A673 (cell line): ENCODE data around the gene RNU1-4. TPM values are rescaled to one million over a fixed set of nuclear protein-coding genes. Genes with fewer than 3 reads are reported as not detected.
"Not testable (repeated sequence)": the region's sequence is repeated elsewhere in the genome, so short reads cannot be mapped to it uniquely, and the experiment has no call there.

Experiments used
- BruUV-seq: library from RNA; stranded (reverse); fragments of 400-500 nt; replicated peaks from 2 replicates; lab custom pipeline; 2021; lab: Mats Ljungman, UMichigan
- CTCF ChIA-PET: fragments of 300-600 bp; sonication (Branson Sonifier 250); formaldehyde crosslinking; loops from one replicate; lab custom pipeline; 2022; ENCODE audit warnings: antibody characterized with exemption; lab: Charles Lee
- POLR2A ChIA-PET: fragments of 300-600 bp; sonication (Branson Sonifier 250); formaldehyde crosslinking; loops from one replicate; lab custom pipeline; 2022; ENCODE audit warnings: antibody characterized with exemption; ENCODE audit not compliant: low non-redundant PET; lab: Charles Lee
- DNase-seq: peaks from one replicate; pipeline ENCODE4 v3.0.0-alpha.2; 2015; ENCODE audit warnings: low spot score
- H3K27ac ChIP-seq: fragments of 200-600 bp; sonication (generic); 2 replicates; pipeline ENCODE4 v1.5.1; 2016; ENCODE audit warnings: mixed run types, low read depth, mild to moderate bottlenecking, mixed read lengths, antibody characterized with exemption, low read length; ENCODE audit not compliant: poor library complexity, severe bottlenecking
- H3K27me3 ChIP-seq: fragments of 200-600 bp; sonication (generic); replicated peaks from 2 replicates; pipeline ENCODE4 v1.6.1; 2017; ENCODE audit warnings: mixed run types, low read depth, mild to moderate bottlenecking, mixed read lengths, antibody characterized with exemption, low read length; ENCODE audit not compliant: insufficient read depth, poor library complexity
- H3K36me3 ChIP-seq: fragments of 200-600 bp; sonication (generic); 2 replicates; pipeline ENCODE4 v1.6.1; 2016; ENCODE audit warnings: mixed run types, mild to moderate bottlenecking, mixed read lengths, antibody characterized with exemption, low read length; ENCODE audit not compliant: insufficient read depth, poor library complexity, severe bottlenecking
- H3K4me1 ChIP-seq: fragments of 200-600 bp; sonication (generic); 2 replicates; pipeline ENCODE4 v1.6.1; 2017; ENCODE audit warnings: mixed run types, mild to moderate bottlenecking, mixed read lengths, antibody characterized with exemption, low read length; ENCODE audit not compliant: insufficient read depth, poor library complexity, severe bottlenecking
- H3K4me3 ChIP-seq: fragments of 200-600 bp; sonication (generic); 2 replicates; pipeline ENCODE4 v1.5.1; 2016; ENCODE audit warnings: low read depth, mixed run types, mild to moderate bottlenecking, mixed read lengths, low read length; ENCODE audit not compliant: poor library complexity, severe bottlenecking
- H3K9me3 ChIP-seq: fragments of 200-600 bp; sonication (generic); 2 replicates; pipeline ENCODE4 v1.6.1; 2016; ENCODE audit warnings: mixed run types, low read depth, mild to moderate bottlenecking, mixed read lengths, antibody characterized with exemption, low read length; ENCODE audit not compliant: poor library complexity, severe bottlenecking
- intact Hi-C: fragments of 100-400 bp; cut with micrococcal nuclease; formaldehyde crosslinking; loops from one replicate; pipeline ENCODE4 v1.10.0; 2022; ENCODE audit not compliant: unreplicated experiment
- total RNA-seq: library from RNA; stranded (reverse); gene quantifications from 2 replicates; pipeline ENCODE4 v1.2.3, GENCODE V29; 2021

Gene RNU1-4
- total RNA-seq, 1 experiment from 2014 or later: 1,866 TPM

GRCh38 chr1:16710618-16711017 is 29.7 kb upstream of the RNU1-4 start:
- H3K4me3 ChIP-seq, H3K36me3 ChIP-seq, POLR2A ChIA-PET, intact Hi-C loops, H3K9me3 ChIP-seq, H3K4me1 ChIP-seq, H3K27ac ChIP-seq, DNase-seq, H3K27me3 ChIP-seq, BruUV-seq: not testable (repeated sequence)
- CTCF ChIA-PET: interaction anchor here (0.6 kb wide), 2 partner anchors 9 to 86 kb away, joined by 3 to 5 read pairs; no protein-coding TSS in a partner anchor

GRCh38 chr1:16712131-16712530 is 28.2 kb upstream of the RNU1-4 start:
- H3K9me3 ChIP-seq, H3K4me3 ChIP-seq, POLR2A ChIA-PET, H3K27ac ChIP-seq, H3K4me1 ChIP-seq, DNase-seq, H3K36me3 ChIP-seq, H3K27me3 ChIP-seq, BruUV-seq, intact Hi-C loops: not testable (repeated sequence)
- CTCF ChIA-PET: interaction anchor here (0.6 kb wide), 1 partner anchor 118 kb away, joined by 3 read pairs; no protein-coding TSS in a partner anchor

DNA sequence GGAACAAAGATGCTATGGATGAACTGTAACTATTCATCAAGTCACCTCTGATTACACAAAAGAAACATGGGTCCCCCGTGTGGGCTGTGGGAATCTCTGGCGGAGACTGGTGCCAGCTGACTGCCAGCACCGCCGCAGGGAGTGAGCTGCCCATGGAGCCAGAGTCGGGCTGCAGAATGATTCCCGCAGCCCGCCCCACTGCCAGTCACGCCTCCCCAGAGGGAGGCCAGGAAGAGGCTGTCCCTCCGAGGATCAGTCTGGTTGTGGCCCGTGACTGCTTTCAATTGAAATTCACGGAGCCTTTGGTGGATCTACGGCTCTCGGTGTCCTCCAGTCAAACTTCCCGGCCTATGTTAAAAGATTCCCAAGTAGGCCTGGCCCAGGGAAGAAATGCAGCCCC is 27.7 kb upstream of the RNU1-4 start:
- H3K27ac ChIP-seq, H3K36me3 ChIP-seq, H3K27me3 ChIP-seq, intact Hi-C loops, BruUV-seq, H3K4me1 ChIP-seq, H3K4me3 ChIP-seq, H3K9me3 ChIP-seq: not testable (repeated sequence)
- DNase-seq: peak; percentile 53
- ChIA-PET POLR2A (interaction anchor here (0.7 kb wide), 1 partner anchor 161 kb away, joined by 3 read pairs; no protein-coding TSS in a partner anchor), CTCF (interaction anchor here (0.6 kb wide), 1 partner anchor 118 kb away, joined by 3 read pairs; no protein-coding TSS in a partner anchor)

DNA sequence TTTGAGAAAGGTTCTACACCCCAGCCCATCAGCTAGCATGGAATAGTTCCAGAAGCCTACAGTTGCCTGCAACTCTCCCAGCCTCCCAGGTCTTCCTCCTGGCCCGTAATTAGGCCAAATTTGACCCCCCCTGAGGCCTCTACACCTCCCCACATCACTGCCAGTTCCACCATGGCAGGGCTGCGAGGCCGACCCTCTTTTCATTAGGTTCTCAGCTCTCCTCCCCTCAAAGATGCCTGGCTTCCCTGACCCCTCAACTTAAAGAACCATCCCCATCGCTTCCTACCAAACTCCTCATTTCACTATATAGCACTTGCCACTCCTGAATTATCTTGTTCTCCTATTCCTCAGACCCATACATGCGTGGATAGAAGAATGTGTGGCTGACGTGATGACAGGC is 27.3 kb upstream of the RNU1-4 start:
- CTCF ChIA-PET, intact Hi-C loops, H3K4me3 ChIP-seq, H3K27me3 ChIP-seq, DNase-seq, H3K27ac ChIP-seq, BruUV-seq, H3K4me1 ChIP-seq, H3K36me3 ChIP-seq, H3K9me3 ChIP-seq: not testable (repeated sequence)
- POLR2A ChIA-PET: interaction anchor here (0.7 kb wide), 1 partner anchor 161 kb away, joined by 3 read pairs; no protein-coding TSS in a partner anchor

- H3K9me3 ChIP-seq, H3K27me3 ChIP-seq, POLR2A ChIA-PET, H3K4me1 ChIP-seq, BruUV-seq, CTCF ChIA-PET, H3K27ac ChIP-seq, H3K36me3 ChIP-seq, DNase-seq, intact Hi-C loops, H3K4me3 ChIP-seq: not testable (repeated sequence)
These were observed 26.8 kb upstream of the RNU1-4 start for GRCh38 chr1:16713480-16713879.
